RWPE2 (cell line): ENCODE data around the gene SAMD13.

ENCODE experiments used
- ATAC-seq: fragments of 200-7000 bp; cut with Tn5 transposase; 3 replicates; pipeline ENCODE4 v1.9.1; 2021; ENCODE audit warnings: low read depth
- DNase-seq: peaks from one replicate; pipeline ENCODE4 v3.0.0-alpha.2; 2020; ENCODE audit warnings: low spot score
- H3K27ac ChIP-seq: fragments of 450-650 bp; 2 replicates; pipeline ENCODE4 v1.5.1; 2017; ENCODE audit warnings: mild to moderate bottlenecking; ENCODE audit not compliant: poor library complexity, severe bottlenecking
- H3K27me3 ChIP-seq: fragments of 250-450 bp; sonication (Bioruptor Pico); 2 replicates; pipeline ENCODE4 v1.5.1; 2021; ENCODE audit warnings: mild to moderate bottlenecking, moderate library complexity; ENCODE audit not compliant: insufficient read depth, poor library complexity, severe bottlenecking
- H3K36me3 ChIP-seq: fragments of 250-450 bp; sonication (Bioruptor Pico); 2 replicates; pipeline ENCODE4 v1.5.1; 2020; ENCODE audit warnings: low read depth, mild to moderate bottlenecking, moderate library complexity
- H3K4me1 ChIP-seq: fragments of 250-450 bp; sonication (Bioruptor Pico); 2 replicates; pipeline ENCODE4 v1.5.1; 2021; ENCODE audit warnings: mild to moderate bottlenecking, moderate library complexity; ENCODE audit not compliant: insufficient read depth, poor library complexity, severe bottlenecking
- H3K4me3 ChIP-seq: fragments of 250-450 bp; sonication (Bioruptor Pico); 2 replicates; pipeline ENCODE4 v1.5.1; 2021; ENCODE audit warnings: mild to moderate bottlenecking, moderate library complexity; ENCODE audit not compliant: severe bottlenecking
- H3K9me3 ChIP-seq: fragments of 250-450 bp; sonication (Bioruptor Pico); 2 replicates; pipeline ENCODE4 v1.5.1; 2021; ENCODE audit warnings: mild to moderate bottlenecking, moderate library complexity; ENCODE audit not compliant: severe bottlenecking
- TF ChIP-seq, protein P1 (sequence below): fragments of 450-650 bp; IDR thresholded peaks from one replicate; pipeline ENCODE4 v1.5.1; 2017; ENCODE audit warnings: mild to moderate bottlenecking, moderate library complexity; ENCODE audit not compliant: poor library complexity, severe bottlenecking

SAMD13 gene

DNA sequence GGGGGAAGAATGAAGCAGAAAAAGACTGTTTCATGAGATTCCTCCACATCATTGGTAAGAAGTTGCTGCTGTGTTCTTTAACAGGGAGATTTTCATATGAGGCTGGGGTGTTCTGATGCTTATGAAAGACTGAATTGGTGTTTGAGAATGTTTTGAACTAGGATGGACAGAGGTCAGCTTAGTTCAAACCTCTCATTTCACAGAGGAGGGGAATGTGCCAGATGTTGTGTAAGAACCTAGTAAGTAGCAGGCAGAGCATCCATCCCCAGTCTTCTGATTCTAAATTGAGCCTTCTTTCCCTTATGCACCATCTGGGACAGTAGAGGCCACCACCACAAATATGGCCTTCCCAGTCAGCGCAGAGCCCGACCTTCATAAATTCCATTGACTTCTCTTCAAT lies 43.7 kb downstream of the SAMD13 start:
- no peak overlapping the region for H3K4me3 ChIP-seq
- TF ChIP-seq, protein P1, sequence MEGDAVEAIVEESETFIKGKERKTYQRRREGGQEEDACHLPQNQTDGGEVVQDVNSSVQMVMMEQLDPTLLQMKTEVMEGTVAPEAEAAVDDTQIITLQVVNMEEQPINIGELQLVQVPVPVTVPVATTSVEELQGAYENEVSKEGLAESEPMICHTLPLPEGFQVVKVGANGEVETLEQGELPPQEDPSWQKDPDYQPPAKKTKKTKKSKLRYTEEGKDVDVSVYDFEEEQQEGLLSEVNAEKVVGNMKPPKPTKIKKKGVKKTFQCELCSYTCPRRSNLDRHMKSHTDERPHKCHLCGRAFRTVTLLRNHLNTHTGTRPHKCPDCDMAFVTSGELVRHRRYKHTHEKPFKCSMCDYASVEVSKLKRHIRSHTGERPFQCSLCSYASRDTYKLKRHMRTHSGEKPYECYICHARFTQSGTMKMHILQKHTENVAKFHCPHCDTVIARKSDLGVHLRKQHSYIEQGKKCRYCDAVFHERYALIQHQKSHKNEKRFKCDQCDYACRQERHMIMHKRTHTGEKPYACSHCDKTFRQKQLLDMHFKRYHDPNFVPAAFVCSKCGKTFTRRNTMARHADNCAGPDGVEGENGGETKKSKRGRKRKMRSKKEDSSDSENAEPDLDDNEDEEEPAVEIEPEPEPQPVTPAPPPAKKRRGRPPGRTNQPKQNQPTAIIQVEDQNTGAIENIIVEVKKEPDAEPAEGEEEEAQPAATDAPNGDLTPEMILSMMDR: no peak
- no peak for ATAC-seq
- DNase-seq: no peak
- no peak overlapping the region for H3K27ac ChIP-seq
- no peaks in the 10 kb centered on the region for H3K4me1 ChIP-seq
- no peaks in the 10 kb centered on the region for H3K36me3 ChIP-seq
- H3K9me3 ChIP-seq: no peaks in the 10 kb centered on the region
- H3K27me3 ChIP-seq: no peaks in the 10 kb centered on the region

DNA sequence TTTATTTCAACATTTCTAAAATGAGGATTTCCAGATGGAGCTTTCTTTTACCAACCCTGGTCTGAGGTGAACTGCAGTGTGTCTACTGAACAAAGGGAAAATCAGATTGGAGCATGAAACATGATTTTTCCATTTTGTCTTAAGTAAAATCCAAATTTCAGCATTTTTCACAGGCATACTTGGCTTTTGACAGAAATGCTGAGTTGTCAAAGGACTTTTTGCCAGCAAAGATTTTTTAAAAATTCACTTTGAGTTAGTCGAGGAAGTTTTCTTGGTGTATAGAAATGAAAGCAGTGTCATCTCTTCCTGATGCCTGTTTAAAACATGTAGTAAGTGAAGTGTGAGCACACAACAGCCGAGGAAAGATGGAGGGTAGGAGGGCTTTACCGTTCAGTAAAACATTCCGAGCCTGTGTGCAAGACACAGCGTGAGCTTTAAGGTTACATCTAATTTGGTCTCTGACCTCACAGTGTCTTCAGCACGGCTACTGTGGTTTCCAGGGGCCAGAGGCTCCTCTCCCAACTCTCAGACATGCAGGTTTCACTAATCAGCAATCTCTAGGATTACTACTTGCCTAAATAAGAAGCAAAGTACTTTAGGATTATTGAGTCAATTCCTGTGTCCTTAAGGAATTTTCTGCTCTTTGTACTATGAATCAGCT lies 45.9 kb downstream of the SAMD13 start:
- TF ChIP-seq, protein P1: no peak
- Histone ChIP-seq H3K4me3 (no peak overlapping the region), H3K27me3 (no peaks in the 10 kb centered on the region), H3K9me3 (no peaks in the 10 kb centered on the region), H3K27ac (no peak overlapping the region), H3K36me3 (no peaks in the 10 kb centered on the region), H3K4me1 (no peaks in the 10 kb centered on the region)
- DNase-seq (no peak), ATAC-seq (no peak)

DNA sequence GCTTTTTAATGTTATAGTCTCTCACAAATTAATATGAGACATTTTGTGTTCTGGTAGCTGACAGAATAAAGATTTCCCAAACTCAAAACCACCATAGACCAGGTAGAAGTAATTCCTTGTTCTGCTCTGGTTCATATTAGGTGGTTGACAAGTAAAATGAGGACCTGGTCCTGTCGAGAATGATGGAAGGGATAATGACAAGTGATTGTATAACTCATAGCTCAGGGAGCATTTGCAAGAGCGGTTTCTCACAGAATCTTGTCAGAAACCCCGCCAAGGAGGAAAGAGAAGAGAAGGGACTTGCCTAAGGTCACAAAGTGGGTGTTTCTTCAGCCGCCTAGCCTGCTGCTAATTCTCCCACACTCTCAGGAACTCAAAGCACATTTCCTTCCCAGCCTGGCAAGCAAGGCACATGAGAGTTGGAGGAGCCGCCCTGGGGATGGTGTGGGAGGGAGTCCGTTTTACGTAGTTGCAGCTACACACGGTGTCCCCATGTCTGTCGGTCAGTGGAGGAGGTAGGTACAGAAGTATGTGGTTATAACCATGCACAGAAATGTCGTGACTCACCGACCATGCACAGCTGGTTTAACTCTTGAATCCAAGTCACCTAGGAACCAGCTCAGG lies 46.5 kb downstream of the SAMD13 start:
- ATAC-seq (no peak), DNase-seq (no peak)
- Histone ChIP-seq H3K27ac (no peak overlapping the region), H3K36me3 (no peaks in the 10 kb centered on the region), H3K27me3 (no peaks in the 10 kb centered on the region), H3K4me3 (no peak overlapping the region), H3K9me3 (no peaks in the 10 kb centered on the region), H3K4me1 (no peaks in the 10 kb centered on the region)
- TF ChIP-seq, protein P1: no peak

DNA sequence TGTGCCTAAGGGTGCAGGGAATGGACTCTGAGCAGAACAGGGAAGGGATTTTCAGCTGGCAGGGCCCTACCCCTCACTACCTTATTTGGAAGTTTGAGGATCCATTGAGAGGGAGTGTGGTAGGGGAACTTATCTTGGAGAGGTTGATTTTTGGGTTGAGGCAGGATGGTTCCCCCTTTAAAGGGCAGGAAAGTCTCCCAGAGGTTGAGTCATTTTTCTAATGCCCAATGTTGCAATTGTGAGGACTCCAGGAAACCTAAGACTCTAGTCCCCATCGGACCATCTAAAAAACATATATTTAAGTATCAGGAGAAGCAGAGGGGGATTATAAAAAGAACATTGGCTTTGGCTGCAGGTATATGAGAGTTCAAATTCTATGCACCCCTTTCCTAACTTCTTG lies 47.3 kb downstream of the SAMD13 start:
- H3K4me3 ChIP-seq: no peak overlapping the region
- no peak overlapping the region for H3K27ac ChIP-seq
- ATAC-seq (no peak), DNase-seq (no peak)
- no peaks in the 10 kb centered on the region for H3K36me3 ChIP-seq
- no peaks in the 10 kb centered on the region for H3K27me3 ChIP-seq
- H3K9me3 ChIP-seq: no peaks in the 10 kb centered on the region
- TF ChIP-seq, protein P1: no peak
- no peaks in the 10 kb centered on the region for H3K4me1 ChIP-seq

DNA sequence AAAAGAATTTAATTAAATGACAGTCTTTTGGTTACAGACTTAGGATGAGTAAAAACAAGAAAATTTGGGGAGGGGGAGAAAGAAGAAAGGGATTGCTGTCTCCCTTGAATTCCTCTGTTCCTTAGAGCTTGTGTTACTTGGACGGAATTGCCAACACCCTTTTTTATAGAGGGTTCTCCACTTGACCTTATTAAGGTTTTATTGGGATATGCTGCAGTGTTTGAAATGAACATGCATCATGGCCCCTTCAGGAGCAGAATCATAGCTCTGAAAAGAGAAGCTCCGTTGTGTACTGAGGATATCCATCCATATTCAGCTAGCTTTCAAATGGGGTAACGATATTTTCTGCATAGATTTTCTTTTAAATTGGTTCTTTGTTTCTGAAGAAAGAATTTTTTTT lies 48.6 kb downstream of the SAMD13 start:
- H3K4me3 ChIP-seq: no peak overlapping the region
- TF ChIP-seq, protein P1: no peak
- no peaks in the 10 kb centered on the region for H3K27me3 ChIP-seq
- H3K9me3 ChIP-seq: no peaks in the 10 kb centered on the region
- H3K4me1 ChIP-seq: no peaks in the 10 kb centered on the region
- no peak for DNase-seq
- no peak for ATAC-seq
- H3K36me3 ChIP-seq: no peaks in the 10 kb centered on the region
- H3K27ac ChIP-seq: no peak overlapping the region
